Endothelial cell of umbilical vein (primary cell): ENCODE results near the gene MBTPS1. TPM values are rescaled to one million over a fixed set of nuclear protein-coding genes. Genes with fewer than 3 reads are reported as not detected.

Experiments
- BruUV-seq: library from RNA; stranded (reverse); fragments of 400-500 nt; replicated peaks from 2 replicates; lab custom pipeline; 2021; lab: Mats Ljungman, UMichigan
- CTCF ChIA-PET: fragments of 300-600, 350-600 bp; sonication (Branson Sonifier 250); formaldehyde crosslinking; loops from one replicate; lab custom pipeline; 2021; ENCODE audit warnings: antibody characterized with exemption, inconsistent platforms; lab: Charles Lee
- POLR2A ChIA-PET: fragments of 300-600, 350-600 bp; sonication (Branson Sonifier 250); formaldehyde crosslinking; loops from one replicate; lab custom pipeline; 2021; ENCODE audit warnings: antibody characterized with exemption, inconsistent platforms; lab: Charles Lee
- DNase-seq: peaks from one replicate; pipeline ENCODE4 v3.0.0-alpha.2; 2011; ENCODE audit warnings: low read depth, low spot score
- FAIRE-seq: peaks from 2 replicates; lab custom pipeline; 2011; peaks lifted over from hg19 to GRCh38; lab: Jason Lieb, UNC
- H2AFZ ChIP-seq: 2 replicates; pipeline ENCODE4 v1.6.0; 2012; ENCODE audit warnings: low read depth, low read length, control low read depth, inconsistent platforms
- H3K27ac ChIP-seq: 2 replicates; pipeline ENCODE4 v1.5.1; 2011; ENCODE audit warnings: low read depth, mild to moderate bottlenecking, control low read depth, low read length, moderate library complexity; ENCODE audit not compliant: insufficient read depth
- H3K27me3 ChIP-seq, 2 experiments: 2 replicates each; pipeline versions ENCODE4 v1.6.0 to v1.6.1; 2011; ENCODE audit warnings: low read length in 2 of 2, mixed read lengths in 1 of 2; ENCODE audit not compliant: control insufficient read depth in 2 of 2, insufficient read depth in 2 of 2
- H3K36me3 ChIP-seq, 2 experiments: 2 replicates in 1 of 2; 3 replicates in 1 of 2; pipeline ENCODE4 v1.5.1; 2011; ENCODE audit warnings: low read length in 2 of 2, mild to moderate bottlenecking in 1 of 2, moderate library complexity in 1 of 2; ENCODE audit not compliant: control insufficient read depth in 2 of 2, insufficient read depth in 2 of 2; ENCODE audit errors: extremely low read depth in 1 of 2
- H3K4me1 ChIP-seq: 3 replicates; pipeline ENCODE4 v1.5.1; 2011; ENCODE audit warnings: mild to moderate bottlenecking, low read length; ENCODE audit not compliant: control insufficient read depth, insufficient read depth; ENCODE audit errors: extremely low read depth
- H3K4me2 ChIP-seq: 2 replicates; pipeline ENCODE4 v1.6.1; 2011; ENCODE audit warnings: low read length, control low read depth, mixed read lengths; ENCODE audit not compliant: insufficient read depth
- H3K4me3 ChIP-seq, 3 experiments: fragments of 200-600 bp in 1 of 3; sonication (generic), shearing (Covaris generic) in 1 of 3; replicated peaks in 1 of 3; 2 replicates each; pipeline ENCODE4 v1.5.1; 2011 to 2016; ENCODE audit warnings: control low read depth in 3 of 3, low read length in 3 of 3, mild to moderate bottlenecking in 2 of 3, inconsistent platforms in 1 of 3, low read depth in 1 of 3, moderate library complexity in 1 of 3; ENCODE audit not compliant: insufficient read depth in 1 of 3
- H3K79me2 ChIP-seq: 2 replicates; pipeline ENCODE4 v1.6.0; 2012; ENCODE audit warnings: low read length, inconsistent platforms; ENCODE audit not compliant: control insufficient read depth, insufficient read depth
- H3K9ac ChIP-seq: replicated peaks from 2 replicates; pipeline ENCODE3; 2011; ENCODE audit warnings: low read length, control low read depth; ENCODE audit not compliant: insufficient read depth; ENCODE audit errors: extremely low read depth
- H3K9me1 ChIP-seq: replicated peaks from 3 replicates; pipeline ENCODE4 v1.6.0; 2011; ENCODE audit warnings: mild to moderate bottlenecking, low read length; ENCODE audit not compliant: control insufficient read depth, insufficient read depth; ENCODE audit errors: extremely low read depth
- H3K9me3 ChIP-seq: replicated peaks from 2 replicates; pipeline ENCODE4 v1.5.1; 2012; ENCODE audit warnings: low read length, inconsistent platforms; ENCODE audit not compliant: control insufficient read depth, insufficient read depth
- H4K20me1 ChIP-seq: replicated peaks from 2 replicates; pipeline ENCODE3; 2011; ENCODE audit warnings: mild to moderate bottlenecking, low read length; ENCODE audit not compliant: control insufficient read depth, insufficient read depth; ENCODE audit errors: extremely low read depth
- EZH2 ChIP-seq: IDR thresholded peaks from 2 replicates; pipeline ENCODE4 v1.6.1; 2012; ENCODE audit warnings: borderline replicate concordance, low read depth, mild to moderate bottlenecking, moderate library complexity, low read length, inconsistent platforms; ENCODE audit not compliant: severe bottlenecking
- FOS ChIP-seq: IDR thresholded peaks from 2 replicates; pipeline ENCODE4 v1.6.1; 2011; ENCODE audit warnings: mild to moderate bottlenecking, low read length, moderate library complexity, borderline replicate concordance; ENCODE audit not compliant: insufficient read depth
- JUN ChIP-seq: IDR thresholded peaks from 2 replicates; pipeline ENCODE4 v1.6.1; 2011; ENCODE audit warnings: borderline replicate concordance, low read depth; ENCODE audit not compliant: insufficient read length, insufficient read depth
- MYC ChIP-seq: IDR thresholded peaks from one replicate; pipeline ENCODE4 v1.6.1; 2011; ENCODE audit warnings: mild to moderate bottlenecking, low read depth, low read length
- POLR2A ChIP-seq: IDR thresholded peaks from 2 replicates; pipeline ENCODE4 v1.6.1; 2012; ENCODE audit warnings: low read depth, mild to moderate bottlenecking, control low read depth, low read length
- POLR2AphosphoS5 ChIP-seq: IDR thresholded peaks from 2 replicates; pipeline ENCODE4 v1.6.1; 2012; ENCODE audit warnings: low read depth, mild to moderate bottlenecking, control low read depth, low read length, moderate library complexity; ENCODE audit not compliant: insufficient read depth
- dilution Hi-C: fragments of 300-500 bp; cut with MboI; formaldehyde crosslinking; loops from one replicate; pipeline ENCODE4 v1.15.0; 2019; ENCODE audit warnings: low sequenced_read_pairs; ENCODE audit not compliant: extremely low pct_ligation_motif_present
- intact Hi-C: fragments of 100-400 bp; cut with micrococcal nuclease; formaldehyde crosslinking; loops from one replicate; pipeline ENCODE4 v1.10.0; 2022
- polyA plus RNA-seq, 4 experiments: library from polyadenylated mRNA; depleted of rRNA in 3 of 4; stranded (reverse) in 3 of 4; unstranded in 1 of 4; fragments of >200 nt; gene quantifications; 2 replicates each; pipeline versions ENCODE4 v1.2.1 to v1.2.3, GENCODE V29; 2011 to 2012; ENCODE audit warnings: missing spikeins in 1 of 4
- total RNA-seq: library from RNA; stranded (reverse); gene quantifications from 2 replicates; pipeline ENCODE4 v1.2.3, GENCODE V29; 2021
- TF ChIP-seq, protein P1 (sequence below): IDR thresholded peaks from 2 replicates; pipeline ENCODE4 v1.6.1; 2011; ENCODE audit not compliant: insufficient read depth, insufficient read length
- TF ChIP-seq, protein P2 (sequence below), 2 donors: IDR thresholded peaks; 1 replicate in 1 of 2; 2 replicates in 1 of 2; pipeline ENCODE4 v1.5.1; 2011; ENCODE audit warnings: low read length in 2 of 2, mild to moderate bottlenecking in 2 of 2, moderate library complexity in 2 of 2, control low read depth in 1 of 2, inconsistent platforms in 1 of 2, low read depth in 1 of 2; ENCODE audit not compliant: insufficient read depth in 1 of 2; ENCODE audit errors: extremely low read depth in 1 of 2

Gene MBTPS1
- total and polyA plus RNA-seq, 2 donors (not counting 3 experiments of a cell fraction or from before 2014, with no cell fraction given) = 82.3 to 99.6 TPM

DNA sequence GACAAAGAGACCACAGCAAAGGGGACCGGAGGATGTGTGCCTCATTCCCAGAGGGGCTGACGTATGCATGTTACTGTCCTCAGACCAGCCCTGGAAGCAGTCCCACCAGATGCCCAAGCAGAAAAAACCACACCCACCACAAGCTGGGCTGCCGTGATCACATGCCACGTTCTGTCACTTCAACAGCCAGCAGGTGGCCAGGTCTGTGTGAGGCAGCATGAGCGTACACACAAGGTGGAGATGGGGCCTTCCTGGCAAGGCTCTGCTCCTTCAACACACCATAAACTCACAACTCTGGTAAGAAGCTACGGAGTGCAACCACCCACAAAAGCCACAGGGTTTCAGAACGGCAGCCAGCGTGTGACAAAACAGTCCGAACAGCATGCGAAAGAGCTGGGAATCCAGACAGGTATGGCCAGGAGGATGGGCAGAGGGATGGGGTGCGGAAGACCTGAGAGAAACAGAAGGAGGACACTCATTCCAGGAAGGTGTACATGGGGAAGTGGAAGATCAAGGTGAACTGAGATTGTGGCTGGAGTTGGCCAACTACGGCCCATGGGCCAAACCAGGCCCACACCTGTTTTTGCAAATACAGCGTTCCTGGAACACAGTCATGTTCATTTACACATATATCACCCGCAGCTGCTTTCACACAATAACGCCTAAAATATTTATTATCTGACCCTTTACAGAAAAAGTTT lies 27.9 kb downstream of the MBTPS1 start:
- Histone ChIP-seq H3K9ac (no peak overlapping the region), H3K4me1 (no peaks in the 10 kb centered on the region), H3K27me3 (no peaks in the 10 kb centered on the region), H4K20me1 (no peaks in the 10 kb centered on the region), H3K4me3 (no peak overlapping the region), H3K27ac (no peak overlapping the region), H3K9me3 (no peaks in the 10 kb centered on the region), H3K36me3 (peaks cover 22 to 50% of the 10 kb centered on the region in 2 experiments), H3K79me2 (no peaks in the 10 kb centered on the region), H3K9me1 (no peaks in the 10 kb centered on the region), H2AFZ (no peak overlapping the region), H3K4me2 (no peak overlapping the region)
- ChIA-PET CTCF (interaction anchor here (0.6 to 0.7 kb wide), 2 partner anchors 18 to 98 kb away, joined by 3 read pairs; partner anchors contain the start of gene TAF1C), POLR2A (no interaction called here)
- no peak for FAIRE-seq
- no peak for TF ChIP-seq MYC
- TF ChIP-seq, protein P1, sequence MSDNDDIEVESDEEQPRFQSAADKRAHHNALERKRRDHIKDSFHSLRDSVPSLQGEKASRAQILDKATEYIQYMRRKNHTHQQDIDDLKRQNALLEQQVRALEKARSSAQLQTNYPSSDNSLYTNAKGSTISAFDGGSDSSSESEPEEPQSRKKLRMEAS = no peak
- no peak for TF ChIP-seq FOS
- no peak for TF ChIP-seq JUN
- no peak for TF ChIP-seq POLR2AphosphoS5
- TF ChIP-seq EZH2 = no peak
- TF ChIP-seq, protein P2, sequence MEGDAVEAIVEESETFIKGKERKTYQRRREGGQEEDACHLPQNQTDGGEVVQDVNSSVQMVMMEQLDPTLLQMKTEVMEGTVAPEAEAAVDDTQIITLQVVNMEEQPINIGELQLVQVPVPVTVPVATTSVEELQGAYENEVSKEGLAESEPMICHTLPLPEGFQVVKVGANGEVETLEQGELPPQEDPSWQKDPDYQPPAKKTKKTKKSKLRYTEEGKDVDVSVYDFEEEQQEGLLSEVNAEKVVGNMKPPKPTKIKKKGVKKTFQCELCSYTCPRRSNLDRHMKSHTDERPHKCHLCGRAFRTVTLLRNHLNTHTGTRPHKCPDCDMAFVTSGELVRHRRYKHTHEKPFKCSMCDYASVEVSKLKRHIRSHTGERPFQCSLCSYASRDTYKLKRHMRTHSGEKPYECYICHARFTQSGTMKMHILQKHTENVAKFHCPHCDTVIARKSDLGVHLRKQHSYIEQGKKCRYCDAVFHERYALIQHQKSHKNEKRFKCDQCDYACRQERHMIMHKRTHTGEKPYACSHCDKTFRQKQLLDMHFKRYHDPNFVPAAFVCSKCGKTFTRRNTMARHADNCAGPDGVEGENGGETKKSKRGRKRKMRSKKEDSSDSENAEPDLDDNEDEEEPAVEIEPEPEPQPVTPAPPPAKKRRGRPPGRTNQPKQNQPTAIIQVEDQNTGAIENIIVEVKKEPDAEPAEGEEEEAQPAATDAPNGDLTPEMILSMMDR (IDR thresholded peaks at IDR 0.05; ENCODE audit: extremely low read depth in 1 of 2, insufficient read depth in 1 of 2, low read depth in 1 of 2, low read length in 2 of 2) = no peak
- TF ChIP-seq POLR2A = no peak
- DNase-seq = no peak
- BruUV-seq = no TSS peak
- intact Hi-C loops = no loop called here
- dilution Hi-C loops = no loop called here
